Colonic mucosa (tissue), 4 donors: ENCODE measurements around the gene APLF. TPM values are rescaled to one million over a fixed set of nuclear protein-coding genes. Genes with fewer than 3 reads are reported as not detected.

Experiments used
- DNase-seq: peaks from one replicate; pipeline ENCODE4 v3.0.0-alpha.2; 2020
- H3K27ac ChIP-seq: fragments of 200-600 bp; one replicate; pipeline ENCODE4 v1.8.0; 2021
- H3K27me3 ChIP-seq: fragments of 200-600 bp; one replicate; pipeline ENCODE4 v1.8.0; 2021
- H3K36me3 ChIP-seq: fragments of 200-600 bp; one replicate; pipeline ENCODE4 v1.8.0; 2021
- H3K4me1 ChIP-seq: fragments of 200-600 bp; one replicate; pipeline ENCODE4 v1.8.0; 2021; ENCODE audit warnings: mild to moderate bottlenecking
- H3K4me3 ChIP-seq: fragments of 200-600 bp; one replicate; pipeline ENCODE4 v1.8.0; 2021
- H3K9ac ChIP-seq, 2 donors: one replicate each; pipeline ENCODE4 v1.7.0; 2013; ENCODE audit warnings: control low read depth in 2 of 2, low read depth in 2 of 2, low read length in 2 of 2
- H3K9me3 ChIP-seq: fragments of 200-600 bp; one replicate; pipeline ENCODE4 v1.8.0; 2021
- CTCF ChIP-seq: fragments of 200-600 bp; IDR thresholded peaks from one replicate; pipeline ENCODE4 v1.8.0; 2022; ENCODE audit warnings: antibody characterized with exemption, mild to moderate bottlenecking
- intact Hi-C: fragments of 100-400 bp; cut with DNase I; formaldehyde crosslinking; loops from one replicate; pipeline ENCODE4 v1.14.1; 2022
- total RNA-seq, 2 donors: library from RNA; stranded (reverse); fragmentation: NEBNext Ultra II Directional in 1 of 2; extraction: Animal tissue kit (Norgen Biotek cat#: 25700) in 1 of 2; gene quantifications; one replicate each; pipeline ENCODE4 v1.2.1, GENCODE V29; 2021
- donor health status: healthy.
- donor health status: DM: no; HTN: no; CAD: no.
- donor health status: DM: no; HTN: no; CAD: no.

Gene APLF
- total RNA-seq, 2 donors from 2014 or later: 0.96 to 2.6 TPM

GRCh38 chr2:68472796-68473414 is 5.5 kb downstream of the APLF start:
- intact Hi-C loops: no loop called here
- Histone ChIP-seq H3K36me3 (no peaks in the 10 kb centered on the region), H3K4me1 (no peaks in the 10 kb centered on the region), H3K9me3 (no peaks in the 10 kb centered on the region), H3K27ac (no peak overlapping the region), H3K4me3 (no peak overlapping the region), H3K9ac (no peak overlapping the region), H3K27me3 (no peaks in the 10 kb centered on the region)
- no peak for TF ChIP-seq CTCF
- no peak for DNase-seq

GRCh38 chr2:68475110-68475509 is 7.7 kb downstream of the APLF start:
- Histone ChIP-seq H3K27me3 (no peaks in the 10 kb centered on the region), H3K9ac (no peak overlapping the region), H3K36me3 (no peaks in the 10 kb centered on the region), H3K9me3 (no peaks in the 10 kb centered on the region), H3K4me3 (no peak overlapping the region), H3K4me1 (no peaks in the 10 kb centered on the region), H3K27ac (no peak overlapping the region)
- intact Hi-C loops: no loop called here
- no peak for TF ChIP-seq CTCF
- DNase-seq: no peak

- no peak for DNase-seq
- H3K36me3 ChIP-seq: no peaks in the 10 kb centered on the region
- no peak overlapping the region for H3K4me3 ChIP-seq
- no peaks in the 10 kb centered on the region for H3K27me3 ChIP-seq
- no peak for TF ChIP-seq CTCF
- no peaks in the 10 kb centered on the region for H3K9me3 ChIP-seq
- intact Hi-C loops: no loop called here
- no peak overlapping the region for H3K27ac ChIP-seq
- no peaks in the 10 kb centered on the region for H3K4me1 ChIP-seq
- no peak overlapping the region for H3K9ac ChIP-seq
Observed at GRCh38 chr2:68475576-68475975, 8.2 kb downstream of the APLF start.

- intact Hi-C loops: no loop called here
- H3K9me3 ChIP-seq: no peaks in the 10 kb centered on the region
- no peaks in the 10 kb centered on the region for H3K36me3 ChIP-seq
- no peak overlapping the region for H3K9ac ChIP-seq
- no peak overlapping the region for H3K4me3 ChIP-seq
- no peak overlapping the region for H3K27ac ChIP-seq
- H3K27me3 ChIP-seq: no peaks in the 10 kb centered on the region
- no peak for TF ChIP-seq CTCF
- DNase-seq: no peak
- H3K4me1 ChIP-seq: no peaks in the 10 kb centered on the region
Observed at GRCh38 chr2:68476454-68476853, 9.1 kb downstream of the APLF start.

GRCh38 chr2:68478688-68479087 is 11.3 kb downstream of the APLF start:
- H3K9ac ChIP-seq: no peak overlapping the region
- no peak for TF ChIP-seq CTCF
- no peaks in the 10 kb centered on the region for H3K36me3 ChIP-seq
- H3K4me1 ChIP-seq: no peaks in the 10 kb centered on the region
- DNase-seq: no peak
- intact Hi-C loops: no loop called here
- no peaks in the 10 kb centered on the region for H3K9me3 ChIP-seq
- no peaks in the 10 kb centered on the region for H3K27me3 ChIP-seq
- H3K27ac ChIP-seq: no peak overlapping the region
- H3K4me3 ChIP-seq: no peak overlapping the region
